Hepatic stellate cell (primary cell): ENCODE measurements around the gene MDH2.
"Not testable (repeated sequence)": the region's sequence is repeated elsewhere in the genome, so short reads cannot be mapped to it uniquely, and the experiment has no call there.

Experiments
- DNase-seq: peaks from one replicate; pipeline ENCODE4 v3.0.0; 2011; ENCODE audit warnings: low spot score

Gene MDH2

DNA sequence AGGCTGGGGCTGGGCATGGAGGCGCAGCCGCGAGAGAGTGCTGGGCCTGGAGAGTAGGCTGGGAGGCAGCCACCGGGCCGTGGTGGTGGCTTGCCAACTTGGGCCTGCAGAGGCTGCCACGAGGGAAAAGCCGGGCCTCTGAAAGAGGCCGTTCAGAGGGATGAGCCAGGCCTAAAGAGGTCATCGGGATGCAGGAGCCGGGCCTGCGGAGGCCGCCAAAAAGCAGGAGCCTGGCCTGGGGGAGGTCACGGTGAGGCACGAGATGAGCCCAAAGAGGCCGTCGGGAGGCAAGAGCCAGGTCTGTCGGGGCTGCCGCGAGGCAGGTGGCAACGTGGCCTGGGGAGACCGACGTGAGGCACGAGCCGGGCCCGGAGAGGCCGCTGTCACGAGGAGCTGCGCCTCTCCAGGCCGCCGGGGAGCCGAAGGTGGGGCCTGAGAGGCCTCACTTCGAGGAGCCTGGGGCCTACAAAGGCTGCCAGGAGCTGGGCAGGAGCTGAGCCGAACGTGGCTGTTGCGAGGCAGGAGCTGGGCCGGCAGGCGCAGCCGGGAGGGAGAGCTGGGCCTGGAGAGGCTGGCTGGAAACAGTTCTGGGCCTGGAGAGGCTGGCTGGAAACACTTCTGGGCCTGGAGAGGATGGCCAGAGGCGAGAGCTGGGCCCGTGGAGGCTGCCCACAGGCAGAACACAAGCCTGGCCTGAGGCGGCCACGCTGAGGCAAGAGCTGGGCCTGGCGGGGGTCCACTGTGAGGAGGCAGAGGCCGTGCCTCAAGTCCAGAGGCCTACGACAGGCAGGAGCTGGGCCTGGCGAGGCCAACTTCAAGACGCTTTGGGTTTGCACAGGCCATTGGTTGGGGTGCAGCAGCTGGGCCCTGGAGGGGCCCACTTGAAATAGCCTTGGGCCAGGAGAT is 24.6 kb downstream of the MDH2 start:
- DNase-seq: no peak

DNA sequence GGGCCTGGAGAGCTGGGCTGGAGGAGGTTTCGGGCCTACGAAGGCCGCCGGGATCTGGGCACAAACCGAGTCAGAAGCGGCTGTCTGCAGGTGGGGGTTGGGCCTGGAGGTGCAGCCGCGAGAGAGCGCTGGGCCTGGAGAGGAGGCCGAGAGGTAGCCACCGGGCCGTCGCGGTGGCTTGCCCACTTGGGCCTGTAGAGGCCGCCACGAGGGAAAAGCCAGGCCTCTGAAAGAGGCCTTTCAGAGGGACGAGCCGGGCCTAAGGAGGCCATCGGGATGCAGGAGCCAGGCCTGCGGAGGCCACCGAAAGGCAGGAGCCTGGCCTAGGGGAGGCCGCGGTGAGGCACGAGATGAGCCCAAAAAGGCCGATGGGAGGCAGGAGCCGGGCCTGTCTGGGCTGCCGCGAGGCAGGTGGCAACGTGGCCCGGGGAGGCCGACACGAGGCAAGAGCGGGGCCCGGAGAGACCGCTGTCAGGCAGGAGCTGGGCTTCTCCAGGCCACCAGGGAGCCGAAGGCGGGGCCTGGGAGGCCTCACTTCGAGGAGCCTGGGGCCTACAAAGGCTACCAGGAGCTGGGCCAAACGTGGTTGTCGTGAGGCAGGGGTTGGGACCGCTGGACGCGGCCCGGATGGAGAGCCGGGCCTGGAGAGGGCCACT is 25.6 kb downstream of the MDH2 start:
- DNase-seq: no peak

DNA sequence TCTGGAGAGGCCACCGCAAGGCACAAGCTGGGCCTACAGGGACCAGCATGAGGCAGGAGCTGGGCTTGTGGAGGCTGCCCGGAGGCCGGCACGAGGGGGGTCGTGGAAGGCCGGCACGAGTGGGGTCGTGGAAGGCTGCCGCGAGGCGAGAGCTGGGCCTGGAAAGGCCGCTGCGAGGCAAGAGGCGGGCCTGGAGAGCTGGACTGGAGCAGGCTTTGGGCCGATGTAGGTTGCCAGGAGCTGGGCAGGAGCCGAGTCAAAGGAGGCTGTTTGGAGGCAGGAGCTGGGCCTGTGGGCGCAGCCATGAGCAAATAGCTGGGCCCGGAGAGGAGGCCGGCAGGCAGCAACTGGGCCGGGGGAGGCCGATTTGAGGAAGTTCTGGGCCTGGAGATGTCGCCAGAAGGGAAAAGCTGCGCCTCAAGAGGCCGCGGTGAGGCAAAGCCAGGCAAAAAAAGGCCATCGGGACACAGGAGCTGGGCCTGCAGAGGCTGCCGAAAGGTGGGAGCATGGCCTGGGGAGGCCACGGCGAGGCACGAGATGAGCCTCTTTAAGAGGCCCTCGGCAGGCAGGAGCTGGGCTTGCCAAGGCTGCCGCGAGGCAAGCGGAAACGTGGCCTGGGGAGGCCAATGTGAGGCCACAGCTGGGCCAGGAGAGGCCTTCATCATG is 26.5 kb downstream of the MDH2 start:
- no peak for DNase-seq

DNA sequence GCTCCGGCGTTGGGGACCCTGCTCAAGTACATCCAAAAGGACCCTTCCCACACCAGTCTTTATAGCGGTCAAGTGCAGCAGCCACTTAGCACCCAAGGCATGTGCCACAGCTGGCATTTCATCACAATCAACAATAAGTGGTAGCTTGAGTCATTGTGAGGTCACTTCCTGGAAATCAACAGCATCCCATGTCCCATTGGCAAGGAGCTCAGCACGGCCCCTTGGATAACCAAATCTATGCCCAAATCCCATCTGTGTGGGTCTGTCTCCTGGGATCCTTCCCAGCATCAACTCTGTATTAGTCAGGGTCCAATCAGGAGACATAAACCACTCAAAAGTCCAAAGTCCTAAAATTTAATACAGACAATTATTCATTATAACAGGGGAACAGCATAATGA is 27.1 kb downstream of the MDH2 start:
- no peak for DNase-seq

DNA sequence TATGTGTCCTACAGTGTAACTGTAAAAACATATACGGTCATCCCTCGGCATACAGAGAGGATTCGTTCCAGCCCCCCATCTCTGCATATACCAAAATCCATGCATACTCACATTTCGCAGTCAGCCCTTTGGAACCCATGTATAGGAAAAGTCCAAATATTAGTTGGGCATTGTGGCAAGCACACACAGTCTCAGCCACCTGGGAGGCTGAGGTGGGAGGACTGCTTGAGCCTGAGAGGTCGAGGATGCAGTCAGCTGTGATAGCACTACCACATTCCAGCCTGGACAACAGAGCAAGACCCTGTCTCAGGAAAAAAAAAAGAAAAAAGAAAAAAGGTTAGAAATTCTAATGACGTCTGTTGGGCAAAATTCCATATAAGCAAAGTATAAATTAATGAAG is 29.1 kb downstream of the MDH2 start:
- DNase-seq: no peak

DNA sequence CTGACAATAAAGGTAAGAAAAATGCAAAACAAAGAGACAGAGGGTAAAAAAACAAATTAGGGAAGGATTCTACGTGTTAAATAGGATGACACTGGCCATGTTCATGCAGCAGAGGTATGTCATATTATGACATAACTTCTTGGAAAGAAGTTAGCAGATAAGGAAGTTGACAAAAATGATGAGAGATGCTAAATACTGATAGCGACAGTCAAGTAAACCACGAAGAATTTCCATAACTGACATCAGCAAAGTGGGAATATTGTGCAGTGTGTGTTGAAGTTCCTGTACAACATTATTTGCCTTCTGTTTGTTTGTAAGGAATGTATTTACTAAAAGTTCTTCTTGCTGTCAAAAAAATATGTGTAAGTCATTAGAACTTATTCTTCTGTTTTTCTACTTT is 29.5 kb downstream of the MDH2 start:
- DNase-seq: no peak

DNA sequence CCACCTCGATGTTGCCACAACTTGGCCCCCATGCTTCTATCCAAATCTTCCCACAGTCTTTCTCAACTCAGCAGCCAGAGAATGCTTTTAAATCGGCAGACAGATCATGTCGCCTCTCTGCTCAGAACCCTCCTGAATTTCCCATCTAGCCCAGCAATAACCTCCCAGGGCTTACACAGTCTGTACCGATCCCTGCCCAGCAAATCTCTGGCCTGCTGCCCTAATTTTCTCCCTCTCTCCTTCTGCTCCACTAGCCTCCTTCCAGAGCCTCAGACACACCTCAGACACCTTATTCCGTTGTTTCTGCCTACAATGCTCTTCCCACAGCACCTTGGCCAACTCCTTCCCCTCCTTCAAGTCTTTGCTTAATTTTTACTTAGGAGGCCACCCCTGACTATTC is 32.3 kb downstream of the MDH2 start:
- no peak for DNase-seq

DNA sequence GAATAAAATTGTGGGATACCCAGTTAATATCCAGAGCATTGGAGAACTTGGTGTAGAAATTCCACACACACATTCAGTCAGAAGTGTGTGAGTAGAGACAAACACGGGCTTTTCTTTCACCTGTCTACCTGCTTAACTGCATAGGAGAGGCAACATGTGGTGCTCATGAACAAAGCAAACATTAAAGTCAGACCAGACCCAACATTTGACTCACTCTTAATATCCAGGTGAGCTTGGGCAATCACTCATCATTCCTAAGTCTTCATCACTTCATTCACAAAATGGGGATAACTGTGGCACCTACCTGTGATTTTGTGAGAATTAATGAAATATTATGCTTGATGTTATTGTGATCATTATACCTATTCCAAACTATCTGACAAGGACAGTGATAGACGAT is 36.2 kb downstream of the MDH2 start:
- not testable (repeated sequence) for DNase-seq

DNA sequence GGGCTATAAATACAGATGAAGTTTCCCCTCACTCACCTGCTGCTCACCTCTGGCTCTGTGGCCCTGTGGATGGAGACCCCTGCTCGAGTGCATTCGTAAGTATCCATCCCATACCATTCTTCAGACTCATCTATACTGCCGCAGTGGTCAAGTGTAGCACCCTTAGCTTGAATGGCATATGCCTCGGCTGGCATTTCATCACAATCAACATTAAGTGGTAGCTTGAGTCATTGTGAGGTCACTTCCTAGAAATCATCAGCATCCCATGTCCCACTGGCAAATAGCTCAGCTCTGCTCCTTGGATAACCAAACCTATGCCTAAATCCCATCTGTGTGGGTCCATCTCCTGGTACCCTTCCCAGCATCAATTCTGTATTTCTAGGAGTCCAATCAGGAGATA is 38.2 kb downstream of the MDH2 start:
- DNase-seq: no peak

DNA sequence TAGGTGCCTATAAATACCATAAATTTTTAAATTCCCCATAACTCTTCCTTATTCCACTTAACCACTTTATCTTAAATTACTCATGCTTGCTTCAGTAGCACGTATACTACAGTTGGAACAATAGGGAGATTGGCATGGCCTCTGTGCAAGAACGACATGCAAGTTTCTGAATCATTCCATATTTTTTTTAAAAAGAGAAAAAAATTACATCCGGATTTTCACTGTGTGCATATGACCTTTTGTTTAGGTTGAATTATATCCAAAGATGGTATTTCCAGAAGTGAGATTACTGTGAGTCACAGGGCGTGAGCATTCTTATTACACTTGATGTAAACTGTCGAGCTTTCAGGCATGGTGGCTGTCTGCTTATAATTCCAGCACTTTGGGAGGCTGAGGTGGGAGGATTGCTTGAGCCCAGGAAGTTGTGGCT is 39.5 kb downstream of the MDH2 start:
- DNase-seq: peak; percentile 34

DNA sequence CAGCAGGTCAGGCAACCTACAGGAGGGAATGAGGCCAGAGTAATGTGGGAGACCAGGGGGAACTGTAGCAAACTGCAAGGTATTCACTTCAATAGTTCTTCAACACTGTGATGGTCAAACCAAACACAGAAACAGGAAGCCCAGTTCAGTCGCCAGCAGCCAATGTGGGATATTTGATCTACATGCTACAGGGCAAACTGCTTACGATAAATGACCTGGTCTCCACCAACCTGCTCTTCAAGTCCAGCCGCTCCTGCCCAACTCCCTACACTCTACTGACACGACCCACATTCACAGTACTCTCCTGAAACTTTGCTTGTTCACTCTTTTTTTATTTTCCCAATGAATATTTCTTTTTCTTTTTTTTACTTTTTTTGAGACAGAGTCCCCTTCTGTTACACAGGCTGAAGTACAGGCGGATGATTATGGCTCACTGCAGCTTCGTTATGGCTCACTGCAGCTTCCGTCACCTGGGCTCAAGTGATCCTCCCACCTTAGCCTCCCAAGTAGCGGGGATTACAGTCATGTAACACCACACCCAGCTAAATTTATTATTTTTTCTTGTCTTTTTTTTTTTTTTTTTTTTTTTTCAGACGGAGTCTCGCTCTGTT is 42.1 kb downstream of the MDH2 start:
- DNase-seq: no peak

DNA sequence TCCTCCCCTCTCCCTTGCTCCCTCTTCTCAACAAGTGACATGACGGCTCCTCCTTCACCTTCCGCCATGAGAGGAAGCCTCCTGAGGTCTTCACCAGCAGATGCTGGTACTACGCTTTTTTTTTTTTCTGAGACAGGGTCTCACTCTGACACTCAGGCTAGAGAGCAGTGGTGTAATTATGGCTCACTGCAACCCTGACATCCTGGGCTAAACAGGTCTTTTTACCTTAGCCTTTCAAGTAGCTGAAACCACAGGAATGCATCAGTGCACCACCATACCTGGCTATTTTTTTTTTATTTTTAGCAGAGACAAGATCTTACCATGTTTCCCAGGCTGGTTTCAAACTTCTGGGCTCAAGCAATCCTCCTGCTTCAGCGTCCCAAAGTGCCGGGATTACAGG is 43.6 kb downstream of the MDH2 start:
- no peak for DNase-seq

DNA sequence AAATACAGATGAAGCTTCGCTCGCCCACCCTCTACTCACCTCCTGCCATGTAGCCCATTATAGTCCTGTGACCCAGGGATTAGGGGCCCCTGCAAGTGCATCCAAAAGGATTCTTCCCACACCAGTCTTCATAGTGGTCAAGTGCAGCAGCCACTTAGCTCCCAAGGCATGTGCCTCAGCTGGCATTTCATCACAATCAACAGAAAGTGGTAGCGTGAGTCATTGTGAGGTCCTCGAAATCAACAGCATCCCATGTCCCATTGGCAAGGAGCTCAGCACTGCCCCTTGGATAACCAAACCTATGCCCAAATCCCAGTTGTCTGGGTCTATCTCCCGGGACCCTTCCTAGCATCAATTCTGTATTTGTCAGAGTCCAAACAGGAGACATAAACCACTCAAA is 45.6 kb downstream of the MDH2 start:
- not testable (repeated sequence) for DNase-seq

DNA sequence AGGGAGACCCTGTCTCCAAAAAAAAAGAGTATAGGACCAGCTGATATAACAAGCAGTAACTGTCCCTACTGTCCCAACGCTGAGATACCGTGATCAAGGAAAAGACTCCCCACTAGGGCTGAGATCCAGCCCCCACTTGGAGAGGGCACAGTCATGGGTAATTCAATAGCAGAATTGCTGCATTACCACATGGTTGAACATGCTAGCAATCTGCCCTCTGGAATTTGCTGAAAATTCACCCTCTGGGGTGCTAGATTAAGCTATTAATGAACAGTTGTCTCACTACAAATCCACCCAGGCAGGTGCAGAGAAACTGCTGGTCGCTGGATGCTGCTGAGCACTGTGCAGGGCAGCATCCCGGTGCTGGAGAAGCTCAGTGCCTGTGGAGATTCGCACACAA is 46.4 kb downstream of the MDH2 start:
- not testable (repeated sequence) for DNase-seq

DNA sequence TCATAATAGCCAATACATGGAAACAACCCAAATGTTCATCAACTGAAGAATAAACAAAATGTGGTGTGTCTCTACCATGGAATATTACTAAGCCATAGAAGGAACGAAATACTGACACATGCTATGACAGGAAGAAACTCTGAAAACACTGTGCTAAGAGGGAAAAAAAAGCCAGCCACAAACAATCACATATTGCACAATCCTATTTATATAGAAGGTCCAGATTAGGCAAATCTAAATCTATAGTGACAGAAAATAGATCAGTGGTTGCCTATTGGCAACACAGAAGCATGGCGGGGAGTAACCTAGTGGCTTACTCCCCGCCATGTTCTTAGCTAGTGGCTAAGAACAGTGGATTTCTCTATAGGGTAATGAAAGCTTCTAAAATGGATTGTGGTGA is 48.0 kb downstream of the MDH2 start:
- no peak for DNase-seq

DNA sequence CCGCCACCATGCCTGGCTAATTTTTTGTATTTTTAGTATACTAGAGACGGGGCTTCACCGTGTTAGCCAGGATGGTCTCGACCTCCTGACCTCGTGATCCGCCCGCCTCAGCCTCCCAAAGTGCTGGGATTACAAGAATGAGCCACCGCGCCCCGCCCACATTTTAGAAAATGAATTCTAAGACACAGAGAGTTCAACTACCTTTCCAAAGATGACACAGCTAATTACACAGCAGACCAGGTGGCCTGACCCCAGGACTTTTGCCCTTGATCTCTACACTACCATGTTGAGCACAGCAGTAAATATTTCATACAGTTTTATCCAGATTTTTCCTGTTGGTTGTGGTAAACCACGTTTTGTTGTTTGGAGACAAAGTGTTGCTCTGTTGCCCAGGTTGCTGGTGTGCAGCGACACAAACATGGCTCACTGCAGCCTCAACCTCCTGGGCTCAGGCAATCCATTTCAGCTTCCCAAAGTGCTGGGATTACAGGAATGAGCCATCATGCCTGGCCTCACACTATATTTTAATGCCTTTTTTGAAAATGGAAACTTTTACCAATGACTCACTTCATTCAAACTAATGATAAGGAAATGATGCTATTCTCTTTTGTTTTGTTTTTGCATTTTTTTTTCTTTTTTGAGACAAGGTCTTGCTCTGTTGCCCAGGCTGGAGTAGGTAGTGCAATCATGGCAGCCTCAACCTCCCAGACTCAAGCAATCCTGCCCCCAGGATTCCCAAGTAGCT is 54.0 kb downstream of the MDH2 start:
- not testable (repeated sequence) for DNase-seq

DNA sequence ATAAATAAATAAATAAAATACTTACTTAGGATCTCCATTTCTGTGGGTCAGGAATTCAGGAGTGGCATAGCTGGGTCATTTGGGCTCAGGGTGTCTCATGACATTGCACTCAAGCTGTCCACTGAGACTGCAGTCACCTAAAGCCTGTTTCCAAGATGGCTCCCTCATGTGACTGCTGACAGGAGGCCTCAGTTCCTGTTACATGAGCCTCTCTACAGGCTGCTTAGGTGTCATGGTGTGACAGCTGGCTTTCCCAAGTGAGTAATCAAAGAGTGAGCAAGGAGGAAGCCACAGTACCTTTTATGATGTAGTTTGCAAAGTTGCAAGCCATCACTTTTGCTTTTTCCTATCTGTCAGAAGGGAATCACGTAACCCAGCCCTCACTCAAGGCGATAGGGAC is 55.9 kb downstream of the MDH2 start:
- DNase-seq: not testable (repeated sequence)

DNA sequence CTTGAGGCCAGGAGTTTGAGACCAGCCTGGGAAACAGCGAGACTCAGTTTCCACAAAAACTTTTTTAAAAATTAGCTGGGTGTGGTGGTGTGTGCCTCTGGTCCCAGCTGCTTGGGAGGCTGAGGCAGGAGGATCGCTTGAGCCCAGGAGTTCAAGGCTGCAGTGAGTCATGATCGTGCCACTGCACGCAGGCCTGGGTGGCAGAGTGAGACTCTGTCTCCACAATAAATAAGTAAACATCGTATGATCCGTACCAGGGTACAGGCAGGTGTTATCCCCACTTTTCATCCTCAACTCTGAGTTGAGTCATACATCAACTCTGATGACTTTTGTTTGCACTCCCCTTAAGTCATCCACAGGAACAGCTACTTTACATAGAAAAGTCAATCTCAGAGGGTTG is 58.2 kb downstream of the MDH2 start:
- DNase-seq: not testable (repeated sequence)

DNA sequence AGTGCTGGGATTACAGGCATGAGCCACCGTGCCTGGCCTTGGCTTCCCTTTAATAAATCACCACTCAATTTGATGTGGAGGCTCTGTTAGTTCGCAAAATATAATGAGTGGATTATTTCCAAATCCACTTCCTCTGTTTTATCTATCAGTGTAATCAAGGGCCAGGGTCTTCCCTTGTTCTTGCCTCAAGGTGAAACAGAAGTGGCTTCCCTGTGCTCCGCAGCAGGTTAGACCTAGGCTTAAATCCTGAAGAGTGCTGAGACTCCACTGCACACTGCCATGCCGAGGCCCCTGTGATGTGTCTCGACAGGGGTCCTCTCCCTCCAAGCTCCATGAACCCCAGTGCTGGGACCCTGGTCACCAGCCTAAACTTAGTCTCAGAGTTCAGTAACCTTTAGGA is 59.0 kb downstream of the MDH2 start:
- no peak for DNase-seq

DNA sequence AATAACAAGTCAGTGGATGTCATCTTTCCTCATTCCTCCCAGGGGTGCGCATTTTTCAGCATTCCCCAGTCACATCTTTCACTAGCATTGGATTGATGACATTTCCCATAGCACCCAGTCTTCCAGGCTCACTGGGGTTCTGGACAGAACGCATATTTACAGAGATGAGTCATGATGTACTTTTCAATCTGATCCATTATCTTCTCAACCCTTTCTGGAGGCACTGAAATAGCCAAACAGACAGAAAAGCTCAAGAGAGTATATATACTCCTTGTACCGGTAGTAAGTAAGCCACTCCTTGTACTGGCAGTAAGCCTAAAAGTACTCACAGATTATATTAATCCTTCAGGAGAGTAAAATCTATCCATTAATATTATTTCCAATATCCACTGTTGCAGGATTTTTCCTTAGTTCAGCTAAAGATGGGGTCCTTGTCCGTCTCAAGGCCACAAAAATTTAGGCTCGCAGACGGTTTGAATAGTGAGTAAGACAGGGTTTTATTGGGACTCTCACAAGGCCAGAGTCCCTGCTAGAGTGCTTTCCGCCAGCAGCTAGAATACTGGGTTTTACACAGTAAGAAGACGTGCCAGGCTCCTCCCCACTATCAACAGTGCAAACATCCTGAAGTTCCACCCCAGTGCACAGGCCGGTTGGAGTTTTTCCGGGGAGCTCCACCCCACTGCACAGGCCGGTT is 60.8 kb downstream of the MDH2 start:
- DNase-seq: peak; percentile 14

DNA sequence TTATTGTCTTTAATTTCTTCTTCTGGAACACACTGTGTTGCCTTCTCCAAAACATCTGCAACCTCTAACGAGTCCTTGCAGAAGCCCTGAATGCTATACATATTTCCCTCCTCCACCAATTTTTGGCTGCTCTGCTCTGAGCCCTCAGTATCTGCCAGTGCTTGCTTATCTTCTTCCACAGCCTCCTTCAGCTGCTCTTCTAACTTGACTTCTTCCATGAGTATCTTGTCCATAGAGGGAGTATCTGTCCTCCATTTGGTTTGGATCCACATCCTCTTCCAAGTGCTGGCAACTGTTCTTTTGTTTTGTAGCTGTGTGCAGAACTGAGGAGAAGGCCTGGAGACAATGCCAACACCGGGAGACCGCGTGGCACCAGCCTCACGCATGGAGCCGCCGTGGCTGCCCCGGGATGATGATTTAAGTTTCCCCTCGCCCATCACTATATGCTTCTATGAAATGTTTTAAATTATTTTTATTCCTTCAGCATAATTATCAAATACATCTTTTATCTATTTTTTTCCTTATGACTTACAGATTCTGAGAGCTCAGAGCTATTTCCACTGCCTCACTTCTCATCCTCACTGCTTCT is 65.2 kb downstream of the MDH2 start:
- not testable (repeated sequence) for DNase-seq
